SU-DHL-6 (cell line): ENCODE results near the gene ARL1.

Source experiments
- H2AFZ ChIP-seq: fragments of 200-600 bp; sonication (generic); 2 replicates; pipeline ENCODE4 v1.6.1; 2014; ENCODE audit warnings: low read depth, mild to moderate bottlenecking, moderate library complexity, mixed read lengths, antibody characterized with exemption, low read length; ENCODE audit not compliant: severe bottlenecking
- H3F3A ChIP-seq: fragments of 200-600 bp; shearing (Covaris generic); 2 replicates; pipeline ENCODE4 v1.6.0; 2016; ENCODE audit warnings: antibody characterized with exemption, mild to moderate bottlenecking; ENCODE audit not compliant: insufficient read depth
- H3K27ac ChIP-seq: fragments of 200-600 bp; sonication (generic); 2 replicates; pipeline ENCODE4 v1.5.1; 2016; ENCODE audit warnings: low read depth, mild to moderate bottlenecking, low read length, moderate library complexity, mixed read lengths
- H3K27me3 ChIP-seq: fragments of 200-600 bp; sonication (generic), shearing (Covaris generic); 2 replicates; pipeline ENCODE4 v1.6.0; 2014; ENCODE audit warnings: mild to moderate bottlenecking, low read length
- H3K36me3 ChIP-seq: fragments of 200-600 bp; sonication (generic); 2 replicates; pipeline ENCODE4 v1.6.1; 2014; ENCODE audit warnings: mild to moderate bottlenecking, low read length, mixed read lengths
- H3K4me2 ChIP-seq: fragments of 300-600, 200-600 bp; shearing (Covaris generic), sonication (generic); 2 replicates; pipeline ENCODE4 v1.6.0; 2014; ENCODE audit warnings: low read length, low read depth, mild to moderate bottlenecking; ENCODE audit not compliant: poor library complexity, severe bottlenecking
- H3K4me3 ChIP-seq: fragments of 200-600 bp; sonication (generic); 2 replicates; pipeline ENCODE4 v1.5.1; 2014; ENCODE audit warnings: antibody characterized with exemption, low read length, mild to moderate bottlenecking, mixed read lengths; ENCODE audit not compliant: insufficient read depth, poor library complexity, severe bottlenecking
- H3K79me2 ChIP-seq: fragments of 200-600 bp; sonication (generic); 2 replicates; pipeline ENCODE4 v1.6.1; 2014; ENCODE audit warnings: mild to moderate bottlenecking, low read length, moderate library complexity; ENCODE audit not compliant: insufficient read depth
- H3K9ac ChIP-seq: fragments of 200-600 bp; sonication (generic); 2 replicates; pipeline ENCODE4 v1.7.0; 2014; ENCODE audit warnings: mild to moderate bottlenecking, low read length
- H3K9me2 ChIP-seq: fragments of 200-600 bp; sonication (generic); replicated peaks from 2 replicates; pipeline ENCODE4 v1.6.1; 2014; ENCODE audit warnings: low read length; ENCODE audit not compliant: insufficient read depth
- H3K9me3 ChIP-seq: fragments of 200-600 bp; sonication (generic); 2 replicates; pipeline ENCODE4 v1.6.1; 2014; ENCODE audit warnings: low read length, mixed read lengths; ENCODE audit not compliant: insufficient read depth
- H4K20me1 ChIP-seq: fragments of 200-600 bp; sonication (generic); 2 replicates; pipeline ENCODE4 v1.6.1; 2014; ENCODE audit warnings: low read depth, mild to moderate bottlenecking, antibody characterized with exemption, low read length, moderate library complexity, mixed read lengths
- CTCF ChIP-seq: fragments of 200-600 bp; sonication (generic); IDR thresholded peaks from one replicate; pipeline ENCODE4 v1.5.1; 2017; ENCODE audit warnings: antibody characterized with exemption, mild to moderate bottlenecking, low read length, moderate library complexity; ENCODE audit not compliant: insufficient read depth, poor library complexity, severe bottlenecking
- EZH2phosphoT487 ChIP-seq: fragments of 200-600 bp; sonication (generic), shearing (Covaris generic); conservative IDR thresholded peaks from 2 replicates; pipeline ENCODE4 v1.6.1; 2018; ENCODE audit warnings: mild to moderate bottlenecking, antibody characterized with exemption, low read length, moderate library complexity, mixed read lengths

The ARL1 gene

DNA sequence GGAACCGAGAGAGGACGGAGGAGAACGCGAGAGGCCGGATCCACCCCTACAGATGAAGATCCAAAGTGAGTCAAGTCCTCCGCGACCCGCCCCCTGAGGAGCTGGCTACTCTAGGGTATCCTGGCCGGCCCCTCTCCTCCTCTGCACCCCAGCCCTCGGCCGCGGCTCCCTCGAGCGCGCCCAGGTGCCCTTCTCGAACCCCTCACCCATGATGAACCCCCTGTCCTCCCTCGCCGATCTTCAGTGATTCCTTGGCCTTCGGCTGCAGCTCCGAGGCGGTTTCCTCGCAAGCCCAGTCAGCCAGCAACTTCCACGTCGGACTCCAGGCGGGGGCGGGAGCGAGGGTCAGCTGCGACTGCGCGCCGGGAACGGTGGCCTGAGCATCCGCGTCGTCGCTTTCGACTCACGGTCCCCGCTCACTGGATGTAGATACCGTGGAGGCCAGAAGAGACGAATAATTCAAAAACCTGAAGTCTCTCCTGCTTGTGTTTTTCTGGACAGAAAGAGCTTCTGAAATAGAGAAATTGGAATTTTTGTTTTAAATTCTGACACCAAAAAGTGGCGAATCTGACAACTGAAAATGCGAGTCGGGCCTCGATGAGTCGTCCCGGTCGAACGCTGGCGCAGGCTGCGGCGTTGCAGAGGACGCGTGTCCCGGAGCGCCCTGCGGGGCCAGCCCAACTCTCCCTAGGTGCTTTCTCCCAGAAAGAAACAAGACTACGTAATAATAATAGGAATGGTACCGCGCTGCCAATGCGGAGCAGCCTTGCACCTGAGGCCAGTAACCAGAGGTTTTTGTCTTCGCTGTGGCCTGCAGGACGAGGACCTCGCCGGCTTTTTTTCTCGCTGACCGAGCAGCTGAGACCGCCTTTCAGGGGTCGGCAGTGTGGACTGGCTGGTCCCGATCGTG, at the start of gene ARL1:
Gene ARL1 (minus strand): TSS at position 337 of the 910 bp plus-strand sequence. CDS start 127 bp downstream, at position 210.
- H3K27ac ChIP-seq = peak within 1 kb of the TSS; percentile 22
- H4K20me1 ChIP-seq = no peaks in the 10 kb centered on the region
- H3K4me2 ChIP-seq = peak within 1 kb of the TSS; percentile 94
- TF ChIP-seq CTCF (no peak), EZH2phosphoT487 (no peak)
- no peaks in the 10 kb centered on the region for H3K9me2 ChIP-seq
- H3K4me3 ChIP-seq = peak within 1 kb of the TSS; percentile 99
- H3K9me3 ChIP-seq = no peaks in the 10 kb centered on the region
- H3F3A ChIP-seq = no peaks in the 10 kb centered on the region; the same call in 1 of the 2 replicates
- peak within 1 kb of the TSS; percentile 90 for H2AFZ ChIP-seq
- H3K36me3 ChIP-seq = no peaks in the 10 kb centered on the region
- H3K27me3 ChIP-seq = no peaks in the 10 kb centered on the region
- H3K9ac ChIP-seq = peak within 1 kb of the TSS; percentile 84
- peaks cover 36% of the 10 kb centered on the region for H3K79me2 ChIP-seq

DNA sequence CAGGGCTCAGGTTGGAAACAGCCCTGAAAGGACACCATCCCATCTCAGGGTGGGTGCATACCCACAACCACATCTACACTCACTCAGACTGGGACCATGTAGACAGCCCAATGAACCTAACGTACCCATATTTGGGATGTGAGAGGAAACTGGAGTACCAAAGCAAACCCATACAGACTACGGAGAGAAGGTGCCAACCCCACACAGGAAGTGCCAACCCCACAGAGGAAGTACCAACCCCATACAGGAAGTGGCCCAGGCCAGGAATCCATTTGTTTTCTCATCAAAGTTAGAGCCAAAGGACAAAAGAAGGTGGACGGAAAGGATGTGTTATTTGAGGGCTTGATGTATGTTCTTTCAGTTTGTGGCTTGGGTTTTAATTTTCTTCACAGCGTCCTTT, 48.1 kb upstream of the ARL1 start:
- Histone ChIP-seq H3K27me3 (no peaks in the 10 kb centered on the region), H3K79me2 (no peaks in the 10 kb centered on the region), H3K27ac (no peak overlapping the region), H3K4me2 (no peak overlapping the region), H3K9me2 (no peaks in the 10 kb centered on the region), H3F3A (no peaks in the 10 kb centered on the region), H3K9me3 (no peaks in the 10 kb centered on the region), H3K36me3 (no peaks in the 10 kb centered on the region), H3K9ac (no peak overlapping the region), H2AFZ (peak overlapping the region; percentile 88), H4K20me1 (no peaks in the 10 kb centered on the region), H3K4me3 (no peak overlapping the region)
- no peak for TF ChIP-seq CTCF
- no peak for TF ChIP-seq EZH2phosphoT487

DNA sequence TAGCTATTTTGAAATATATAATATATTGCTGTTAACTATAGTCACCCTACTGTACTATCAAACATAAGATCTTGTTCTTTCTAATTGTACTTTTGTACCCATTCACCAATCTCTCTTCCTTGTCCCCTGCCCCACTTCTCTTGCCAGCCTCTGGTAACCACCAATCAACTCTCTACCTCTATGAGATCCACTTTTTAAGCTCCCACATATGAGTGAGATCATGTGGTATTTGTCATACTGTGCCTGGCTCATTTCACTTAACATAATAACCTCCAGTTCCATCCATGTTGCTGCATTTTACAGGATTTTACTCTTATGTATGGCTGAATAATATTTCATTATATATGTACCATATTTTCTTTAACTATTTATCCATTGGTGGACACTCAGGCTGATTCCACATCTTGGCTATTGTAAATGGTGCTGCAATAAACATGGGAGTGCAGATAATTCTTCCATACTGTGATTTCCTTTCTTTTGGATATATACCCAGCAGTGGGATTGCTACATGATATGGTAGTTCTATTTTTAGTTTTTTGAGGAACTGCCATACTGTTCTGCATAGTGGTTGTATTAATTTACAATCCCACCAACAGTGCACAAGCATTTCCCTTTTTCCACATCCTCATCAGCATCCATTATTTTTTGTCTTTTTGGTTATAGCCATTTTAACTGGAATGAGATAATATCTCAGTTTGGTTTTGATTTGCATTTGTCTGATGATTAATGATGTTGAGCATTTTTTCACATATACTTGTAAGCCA, 34.1 kb upstream of the ARL1 start:
- H2AFZ ChIP-seq = no peak overlapping the region
- H3F3A ChIP-seq = no peaks in the 10 kb centered on the region
- H4K20me1 ChIP-seq = no peaks in the 10 kb centered on the region
- H3K4me2 ChIP-seq = no peak overlapping the region
- no peaks in the 10 kb centered on the region for H3K36me3 ChIP-seq
- H3K9me3 ChIP-seq = no peaks in the 10 kb centered on the region
- no peak for TF ChIP-seq CTCF
- TF ChIP-seq EZH2phosphoT487 = no peak
- H3K79me2 ChIP-seq = no peaks in the 10 kb centered on the region
- no peak overlapping the region for H3K9ac ChIP-seq
- no peaks in the 10 kb centered on the region for H3K27me3 ChIP-seq
- no peak overlapping the region for H3K27ac ChIP-seq
- H3K4me3 ChIP-seq = no peak overlapping the region
- no peaks in the 10 kb centered on the region for H3K9me2 ChIP-seq
